ENCODE measurements around the gene LAMA4. TPM values are rescaled to one million over a fixed set of nuclear protein-coding genes. Genes with fewer than 3 reads are reported as not detected.

Gene LAMA4
- total RNA-seq, 5 donors from 2014 or later (not counting 1 experiment from before 2014, with no cell fraction given): 0.25 to 0.85 (median 0.56) TPM; not detected in 2

DNA sequence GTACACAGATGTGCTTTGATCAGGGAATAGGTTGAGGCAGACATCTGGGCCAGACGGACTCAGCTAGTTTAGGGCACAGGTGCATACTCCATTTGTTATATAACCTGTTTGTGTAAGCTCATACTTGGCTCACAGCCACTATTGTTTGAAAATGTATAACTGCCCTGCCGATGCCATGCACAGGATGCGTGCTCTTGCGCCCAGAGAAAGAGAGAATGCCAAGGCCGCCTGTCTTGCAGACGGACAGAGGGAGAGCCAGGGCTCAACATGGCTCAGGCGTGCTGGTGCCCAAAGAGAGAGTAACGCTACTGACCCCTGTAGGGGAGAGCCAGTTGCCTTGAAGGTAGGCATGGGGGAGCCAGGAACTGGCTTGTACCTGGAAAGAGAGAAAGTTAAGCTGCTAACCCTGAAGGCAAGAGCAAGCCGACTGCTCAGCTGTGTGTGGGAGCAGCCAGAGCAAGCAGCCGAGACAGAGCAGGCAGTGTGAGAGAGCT, 109.2 kb downstream of the LAMA4 start:
- H3K4me3 Mint-ChIP-seq: no peak overlapping the region
- no peaks in the 10 kb centered on the region for H3K4me1 ChIP-seq (ENCODE audit: control insufficient read depth in 1 of 2, extremely low read depth in 1 of 2, insufficient read depth in 2 of 2, low read length in 2 of 2)
- H3K27me3 Mint-ChIP-seq: peaks cover 6% of the 10 kb centered on the region in 2 donors
- H3K4me3 ChIP-seq (ENCODE audit: control insufficient read depth in 1 of 2, extremely low read depth in 1 of 2, low read length in 1 of 2): no peak overlapping the region
- WGBS (ENCODE audit: insufficient coverage): 95% methylated on average over 7 of the region's 10 CpGs
- peaks cover 0 to 2% (median 1%) of the 10 kb centered on the region in 3 donors for H3K4me1 Mint-ChIP-seq
- H3K27ac ChIP-seq (ENCODE audit: low read length): no peak overlapping the region
- no peak for ATAC-seq (replicated peaks in 1 of 4)
- H3K9me3 Mint-ChIP-seq: no peaks in the 10 kb centered on the region
- ChIA-PET CTCF (no interaction called here), POLR2A (interaction anchor here in 1 of 2 donors (0.6 kb wide), 1 partner anchor 531 kb away, joined by 4 read pairs; no protein-coding TSS in a partner anchor)
- H3K9me3 ChIP-seq: no peaks in the 10 kb centered on the region
- H3K27me3 ChIP-seq (replicated peaks in 1 of 2; ENCODE audit: control insufficient read depth in 2 of 2, extremely low read depth in 1 of 2, insufficient read depth in 2 of 2, low read length in 1 of 2): no peaks in the 10 kb centered on the region
- H3K36me3 Mint-ChIP-seq: no peaks in the 10 kb centered on the region
- no peak for DNase-seq
- H3K36me3 ChIP-seq (ENCODE audit: control insufficient read depth in 2 of 2, extremely low read depth in 1 of 2, insufficient read depth in 1 of 2, low read length in 1 of 2): no peaks in the 10 kb centered on the region
- H3K27ac Mint-ChIP-seq: no peak overlapping the region

DNA sequence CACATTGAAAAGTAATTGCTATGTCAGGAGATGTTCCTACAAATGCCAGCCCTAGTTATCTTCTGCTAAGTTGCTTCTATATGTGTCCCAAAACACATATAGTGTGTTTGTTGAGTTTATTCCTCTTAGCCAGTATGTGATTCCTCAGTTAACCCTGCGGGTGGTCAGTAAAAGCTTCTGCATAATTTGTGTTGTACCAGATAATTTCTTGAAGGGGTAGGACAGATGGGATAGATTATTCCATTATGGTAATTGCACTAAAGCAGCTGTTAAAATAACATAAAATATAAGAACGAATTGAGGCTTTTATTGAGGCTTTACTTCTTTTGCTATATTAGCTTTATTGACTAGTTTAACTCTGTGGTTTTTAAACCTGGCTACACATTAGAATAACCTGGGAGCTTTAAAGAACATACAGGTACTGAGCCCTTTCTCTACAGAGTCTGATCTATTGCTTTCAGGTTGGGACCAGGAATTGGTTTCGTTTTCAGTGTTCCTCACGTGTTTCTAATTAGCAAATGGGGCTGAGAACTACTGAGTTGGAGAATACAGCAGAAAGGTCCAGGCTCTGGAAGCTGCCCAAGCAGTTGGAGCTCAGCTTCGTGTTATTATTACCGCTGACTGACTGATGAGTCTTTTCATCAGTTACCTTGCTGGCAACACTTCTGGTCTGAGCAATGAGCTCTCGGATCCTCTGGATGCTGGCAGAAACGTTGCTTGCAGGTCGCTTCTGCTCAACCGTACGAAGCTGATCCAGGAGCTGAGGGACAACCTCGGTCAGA, 110.0 kb downstream of the LAMA4 start:
- no peak overlapping the region for H3K27ac ChIP-seq (ENCODE audit: low read length)
- CTCF ChIA-PET: interaction anchor here in 1 of 2 donors (0.6 kb wide), 1 partner anchor 10 kb away, joined by 6 read pairs; no protein-coding TSS in a partner anchor
- POLR2A ChIA-PET: interaction anchor here in 1 of 2 donors (0.6 kb wide), 3 partner anchors 56 to 794 kb away, joined by 3 to 4 read pairs (median 3); no protein-coding TSS in a partner anchor
- WGBS (ENCODE audit: insufficient coverage): 93% methylated on average over 5 of the region's 12 CpGs
- H3K4me1 ChIP-seq (ENCODE audit: control insufficient read depth in 1 of 2, extremely low read depth in 1 of 2, insufficient read depth in 2 of 2, low read length in 2 of 2): no peaks in the 10 kb centered on the region
- H3K9me3 Mint-ChIP-seq: no peaks in the 10 kb centered on the region
- peaks cover 6% of the 10 kb centered on the region in 2 donors for H3K27me3 Mint-ChIP-seq
- peaks cover 0 to 2% (median 1%) of the 10 kb centered on the region in 3 donors for H3K4me1 Mint-ChIP-seq
- no peaks in the 10 kb centered on the region for H3K9me3 ChIP-seq
- no peaks in the 10 kb centered on the region for H3K36me3 ChIP-seq (ENCODE audit: control insufficient read depth in 2 of 2, extremely low read depth in 1 of 2, insufficient read depth in 1 of 2, low read length in 1 of 2)
- no peak overlapping the region for H3K4me3 Mint-ChIP-seq
- H3K36me3 Mint-ChIP-seq: no peaks in the 10 kb centered on the region
- DNase-seq (no peak), ATAC-seq (replicated peaks in 1 of 4) (no peak)
- H3K27ac Mint-ChIP-seq: no peak overlapping the region
- H3K27me3 ChIP-seq (replicated peaks in 1 of 2; ENCODE audit: control insufficient read depth in 2 of 2, extremely low read depth in 1 of 2, insufficient read depth in 2 of 2, low read length in 1 of 2): no peaks in the 10 kb centered on the region
- H3K4me3 ChIP-seq (ENCODE audit: control insufficient read depth in 1 of 2, extremely low read depth in 1 of 2, low read length in 1 of 2): no peak overlapping the region

DNA sequence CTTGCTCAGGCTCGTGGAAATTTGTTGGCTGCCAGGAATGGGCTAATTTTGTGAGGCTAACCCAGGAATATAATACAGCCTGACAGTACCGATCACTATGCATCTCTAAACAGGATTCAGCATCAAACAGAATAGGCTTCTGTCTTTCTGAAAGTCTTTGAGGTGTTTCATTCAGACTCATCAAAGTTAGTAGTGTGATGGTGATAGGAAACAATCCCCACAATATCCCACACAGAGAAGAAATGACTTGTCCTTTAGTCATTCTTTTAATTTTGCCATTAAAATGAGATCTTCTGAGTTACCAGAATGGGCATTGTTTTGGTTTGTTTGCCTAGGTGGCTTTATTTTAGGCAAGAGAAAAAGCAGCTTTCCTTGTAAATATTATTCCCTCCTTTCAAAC, 112.7 kb downstream of the LAMA4 start:
- H3K36me3 Mint-ChIP-seq: no peaks in the 10 kb centered on the region
- H3K27ac Mint-ChIP-seq: no peak overlapping the region
- Histone ChIP-seq H3K4me3 (ENCODE audit: control insufficient read depth in 1 of 2, extremely low read depth in 1 of 2, low read length in 1 of 2) (no peak overlapping the region), H3K36me3 (ENCODE audit: control insufficient read depth in 2 of 2, extremely low read depth in 1 of 2, insufficient read depth in 1 of 2, low read length in 1 of 2) (no peaks in the 10 kb centered on the region), H3K9me3 (no peaks in the 10 kb centered on the region), H3K27ac (ENCODE audit: low read length) (no peak overlapping the region), H3K4me1 (ENCODE audit: control insufficient read depth in 1 of 2, extremely low read depth in 1 of 2, insufficient read depth in 2 of 2, low read length in 2 of 2) (no peaks in the 10 kb centered on the region), H3K27me3 (replicated peaks in 1 of 2; ENCODE audit: control insufficient read depth in 2 of 2, extremely low read depth in 1 of 2, insufficient read depth in 2 of 2, low read length in 1 of 2) (no peaks in the 10 kb centered on the region)
- H3K4me3 Mint-ChIP-seq: no peak overlapping the region
- DNase-seq (no peak), ATAC-seq (replicated peaks in 1 of 4) (no peak)
- H3K27me3 Mint-ChIP-seq: peaks cover 6 to 9% of the 10 kb centered on the region in 2 donors
- WGBS (ENCODE audit: insufficient coverage): no CpG with 5 or more reads among the region's 2 CpGs
- H3K9me3 Mint-ChIP-seq: no peaks in the 10 kb centered on the region
- POLR2A ChIA-PET: no interaction called here
- CTCF ChIA-PET: no interaction called here
- peaks cover 0 to 2% (median 1%) of the 10 kb centered on the region in 3 donors for H3K4me1 Mint-ChIP-seq

DNA sequence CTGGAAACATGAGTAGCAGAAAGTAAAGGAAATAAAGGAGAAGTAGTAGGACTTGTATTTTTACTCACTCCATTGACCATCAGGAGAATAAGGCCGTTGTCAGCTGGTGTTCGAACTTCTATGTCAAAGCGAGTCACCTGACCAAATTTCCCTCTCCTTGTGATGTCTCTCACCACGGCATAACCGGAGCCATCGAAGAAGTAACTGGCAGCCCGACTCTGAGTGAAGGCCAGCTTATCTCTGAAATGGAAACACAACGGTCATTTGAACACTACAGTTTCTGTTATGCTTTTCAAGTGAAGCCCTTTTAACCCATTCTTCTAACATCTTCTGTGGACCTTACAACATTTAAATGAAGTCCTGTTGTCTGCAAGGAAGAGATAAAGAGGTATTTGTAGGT, 115.3 kb downstream of the LAMA4 start:
- no peaks in the 10 kb centered on the region for H3K36me3 Mint-ChIP-seq
- ChIA-PET CTCF (no interaction called here), POLR2A (interaction anchor here in 1 of 2 donors (0.6 kb wide), 1 partner anchor 767 kb away, joined by 3 read pairs; no protein-coding TSS in a partner anchor)
- no peak overlapping the region for H3K27ac Mint-ChIP-seq
- no peaks in the 10 kb centered on the region for H3K9me3 Mint-ChIP-seq
- no peak overlapping the region for H3K4me3 Mint-ChIP-seq
- Histone ChIP-seq H3K4me3 (ENCODE audit: control insufficient read depth in 1 of 2, extremely low read depth in 1 of 2, low read length in 1 of 2) (no peak overlapping the region), H3K9me3 (no peaks in the 10 kb centered on the region), H3K27ac (ENCODE audit: low read length) (no peak overlapping the region), H3K36me3 (ENCODE audit: control insufficient read depth in 2 of 2, extremely low read depth in 1 of 2, insufficient read depth in 1 of 2, low read length in 1 of 2) (no peaks in the 10 kb centered on the region), H3K27me3 (replicated peaks in 1 of 2; ENCODE audit: control insufficient read depth in 2 of 2, extremely low read depth in 1 of 2, insufficient read depth in 2 of 2, low read length in 1 of 2) (no peaks in the 10 kb centered on the region), H3K4me1 (ENCODE audit: control insufficient read depth in 1 of 2, extremely low read depth in 1 of 2, insufficient read depth in 2 of 2, low read length in 2 of 2) (no peaks in the 10 kb centered on the region)
- DNase-seq (no peak), ATAC-seq (replicated peaks in 1 of 4) (no peak)
- H3K27me3 Mint-ChIP-seq: peaks cover 4 to 9% of the 10 kb centered on the region in 2 donors
- 94% methylated on average over 7 of the region's 8 CpGs for WGBS (ENCODE audit: insufficient coverage)
- H3K4me1 Mint-ChIP-seq: peaks cover 0 to under 1% (median under 1%) of the 10 kb centered on the region in 3 donors

DNA sequence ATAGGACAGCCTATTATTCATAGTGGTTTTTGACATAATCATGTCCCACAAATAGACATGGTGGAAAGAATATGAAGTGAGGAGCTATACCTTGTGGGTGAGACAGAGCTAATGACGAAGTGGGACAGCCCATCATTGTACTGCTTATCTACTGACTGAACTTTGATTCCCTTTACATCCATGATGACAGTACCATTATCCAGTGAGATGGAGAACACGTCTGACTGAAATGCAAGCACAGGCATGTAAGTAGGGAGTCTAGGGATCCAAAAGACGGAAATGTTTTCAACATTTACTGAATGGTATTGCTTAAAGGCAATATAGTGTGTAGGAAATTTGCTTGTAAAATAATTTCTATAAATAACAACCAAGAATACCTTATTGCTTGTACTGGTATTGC, 123.5 kb downstream of the LAMA4 start:
- no peak overlapping the region for H3K27ac ChIP-seq (ENCODE audit: low read length)
- Mint-ChIP-seq H3K27ac (no peak overlapping the region), H3K4me1 (no peaks in the 10 kb centered on the region), H3K27me3 (peaks cover 15 to 21% of the 10 kb centered on the region in 2 donors), H3K4me3 (no peak overlapping the region), H3K9me3 (no peaks in the 10 kb centered on the region), H3K36me3 (no peaks in the 10 kb centered on the region)
- no peaks in the 10 kb centered on the region for H3K9me3 ChIP-seq
- CTCF ChIA-PET: interaction anchor here in 1 of 2 donors (1.0 kb wide), 1 partner anchor 32 kb away, joined by 7 read pairs; no protein-coding TSS in a partner anchor
- H3K4me3 ChIP-seq (ENCODE audit: control insufficient read depth in 1 of 2, extremely low read depth in 1 of 2, low read length in 1 of 2): no peak overlapping the region
- ATAC-seq (replicated peaks in 1 of 4) (no peak), DNase-seq (no peak)
- WGBS (ENCODE audit: insufficient coverage): no CpG with 5 or more reads among the region's 3 CpGs
- H3K27me3 ChIP-seq (replicated peaks in 1 of 2; ENCODE audit: control insufficient read depth in 2 of 2, extremely low read depth in 1 of 2, insufficient read depth in 2 of 2, low read length in 1 of 2): no peaks in the 10 kb centered on the region
- POLR2A ChIA-PET: no interaction called here
- no peaks in the 10 kb centered on the region for H3K4me1 ChIP-seq (ENCODE audit: control insufficient read depth in 1 of 2, extremely low read depth in 1 of 2, insufficient read depth in 2 of 2, low read length in 2 of 2)
- no peaks in the 10 kb centered on the region for H3K36me3 ChIP-seq (ENCODE audit: control insufficient read depth in 2 of 2, extremely low read depth in 1 of 2, insufficient read depth in 1 of 2, low read length in 1 of 2)

DNA sequence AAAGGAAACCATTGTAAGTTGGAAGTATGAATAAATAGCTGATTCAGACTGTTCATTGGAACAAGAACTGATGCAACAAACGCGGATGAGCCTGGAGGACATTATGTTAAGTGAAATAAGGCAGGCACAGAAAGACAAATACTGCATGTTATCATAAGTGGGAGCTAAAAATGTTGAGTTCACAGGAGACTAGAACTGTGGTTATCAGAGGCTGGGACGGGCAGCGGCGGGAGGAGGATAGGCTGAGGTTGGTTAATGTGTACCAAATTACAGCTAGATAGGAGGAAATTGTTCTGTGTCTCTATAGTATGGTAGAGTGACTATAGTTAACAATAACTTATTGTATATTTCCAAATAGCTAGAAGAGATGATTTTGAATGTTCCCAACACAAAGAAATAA, 126.2 kb downstream of the LAMA4 start:
- H3K27ac ChIP-seq (ENCODE audit: low read length): no peak overlapping the region
- no peak for DNase-seq
- H3K27me3 ChIP-seq (replicated peaks in 1 of 2; ENCODE audit: control insufficient read depth in 2 of 2, extremely low read depth in 1 of 2, insufficient read depth in 2 of 2, low read length in 1 of 2): no peaks in the 10 kb centered on the region
- Mint-ChIP-seq H3K27ac (peak overlapping the region in 1 of 2 donors; percentile 5), H3K4me3 (no peak overlapping the region), H3K36me3 (no peaks in the 10 kb centered on the region), H3K27me3 (peaks cover 15 to 19% of the 10 kb centered on the region in 2 donors), H3K4me1 (no peaks in the 10 kb centered on the region), H3K9me3 (no peaks in the 10 kb centered on the region)
- no peaks in the 10 kb centered on the region for H3K4me1 ChIP-seq (ENCODE audit: control insufficient read depth in 1 of 2, extremely low read depth in 1 of 2, insufficient read depth in 2 of 2, low read length in 2 of 2)
- H3K4me3 ChIP-seq (ENCODE audit: control insufficient read depth in 1 of 2, extremely low read depth in 1 of 2, low read length in 1 of 2): no peak overlapping the region
- no peaks in the 10 kb centered on the region for H3K36me3 ChIP-seq (ENCODE audit: control insufficient read depth in 2 of 2, extremely low read depth in 1 of 2, insufficient read depth in 1 of 2, low read length in 1 of 2)
- CTCF ChIA-PET: no interaction called here
- H3K9me3 ChIP-seq: no peaks in the 10 kb centered on the region
- ATAC-seq (replicated peaks in 1 of 4): no peak
- POLR2A ChIA-PET: no interaction called here
- 93% methylated on average over 3 of the region's 5 CpGs for WGBS (ENCODE audit: insufficient coverage)
